LNCaP clone FGC (cell line): Measurements from ENCODE around the gene MRPS9.

Experiments
- DNase-seq: peaks from one replicate; pipeline ENCODE4 v3.0.0-alpha.2; 2011; ENCODE audit warnings: low read depth
- H3K4me3 ChIP-seq: 2 replicates; pipeline ENCODE4 v1.5.1; 2011; ENCODE audit warnings: mild to moderate bottlenecking, low read depth, low read length, control low read depth
- CTCF ChIP-seq: IDR thresholded peaks from 2 replicates; pipeline ENCODE4 v1.5.1; 2012; ENCODE audit warnings: mild to moderate bottlenecking; ENCODE audit not compliant: control insufficient read depth, insufficient read depth; ENCODE audit errors: extremely low read depth

MRPS9 gene

GRCh38 chr2:105144941-105145300 lies 107.1 kb downstream of the MRPS9 start:
- TF ChIP-seq CTCF = no peak
- DNase-seq = no peak
- no peak overlapping the region for H3K4me3 ChIP-seq

GRCh38 chr2:105149272-105149671 lies 111.4 kb downstream of the MRPS9 start:
- no peak for TF ChIP-seq CTCF
- DNase-seq = no peak
- no peak overlapping the region for H3K4me3 ChIP-seq
